ENCODE measurements around the gene MVB12B.

The MVB12B gene

GRCh38 chr9:126327714-126328185, 1.1 kb downstream of the MVB12B start:
- Histone ChIP-seq H3K4me3 (peak overlapping the region; percentile 44 to 60 (median 53)), H3K27ac (peak overlapping the region in 16 of 21 experiments; percentile 8 to 94 (median 76))

GRCh38 chr9:126328407-126328806, 1.8 kb downstream of the MVB12B start:
- Histone ChIP-seq H3K4me3 (no peak overlapping the region), H3K27ac (peak overlapping the region in 7 of 21 experiments; percentile 73 to 94 (median 87))

- H3K27ac ChIP-seq, result peak overlapping the region in 4 of 21 experiments; percentile 6 to 87 (median 64)
- H3K4me3 ChIP-seq, result no peak overlapping the region
Observed at GRCh38 chr9:126329476-126330275, 3.0 kb downstream of the MVB12B start.

- Histone ChIP-seq H3K27ac (peak overlapping the region in 2 of 21 experiments; percentile 33 to 87), H3K4me3 (no peak overlapping the region)
Observed at GRCh38 chr9:126330536-126330935, 3.9 kb downstream of the MVB12B start.

- Histone ChIP-seq H3K27ac (peak overlapping the region in 2 of 21 experiments; percentile 17 to 53), H3K4me3 (no peak overlapping the region)
Observed at GRCh38 chr9:126331964-126332748, 5.5 kb downstream of the MVB12B start.

GRCh38 chr9:126334721-126335621, 8.3 kb downstream of the MVB12B start:
- peak overlapping the region in 2 of 21 experiments; percentile 5 to 47 for H3K27ac ChIP-seq

GRCh38 chr9:126335837-126336735, 9.5 kb downstream of the MVB12B start:
- H3K27ac ChIP-seq, result peak overlapping the region in 4 of 21 experiments; percentile 5 to 36 (median 24)
- H3K4me3 ChIP-seq, result no peak overlapping the region

More at GRCh38 chr9:126334721-126335621, 8.3 kb downstream of the MVB12B start:
- H3K4me3 ChIP-seq, result no peak overlapping the region

- H3K27ac ChIP-seq, result peak overlapping the region in 2 of 21 experiments; percentile 19 to 36
Observed at GRCh38 chr9:126336736-126337325, 10.2 kb downstream of the MVB12B start.

GRCh38 chr9:126337729-126338372, 11.2 kb downstream of the MVB12B start:
- H3K27ac ChIP-seq, result no peak overlapping the region
- H3K4me3 ChIP-seq, result no peak overlapping the region

More at GRCh38 chr9:126336736-126337325, 10.2 kb downstream of the MVB12B start:
- no peak overlapping the region for H3K4me3 ChIP-seq

GRCh38 chr9:126338945-126339344, 12.3 kb downstream of the MVB12B start:
- Histone ChIP-seq H3K27ac (no peak overlapping the region), H3K4me3 (no peak overlapping the region)

- no peak overlapping the region for H3K27ac ChIP-seq
Observed at GRCh38 chr9:126341426-126341825, 14.8 kb downstream of the MVB12B start.

GRCh38 chr9:126341902-126342301, 15.3 kb downstream of the MVB12B start:
- H3K27ac ChIP-seq, result no peak overlapping the region

More at GRCh38 chr9:126341426-126341825, 14.8 kb downstream of the MVB12B start:
- no peak overlapping the region for H3K4me3 ChIP-seq

GRCh38 chr9:126342621-126343031, 16.0 kb downstream of the MVB12B start:
- Histone ChIP-seq H3K27ac (no peak overlapping the region), H3K4me3 (no peak overlapping the region)

More at GRCh38 chr9:126341902-126342301, 15.3 kb downstream of the MVB12B start:
- H3K4me3 ChIP-seq, result no peak overlapping the region

- Histone ChIP-seq H3K27ac (no peak overlapping the region), H3K4me3 (no peak overlapping the region)
Observed at GRCh38 chr9:126343271-126343700, 16.7 kb downstream of the MVB12B start.

GRCh38 chr9:126346031-126346430, 19.4 kb downstream of the MVB12B start:
- H3K27ac ChIP-seq, result no peak overlapping the region
- H3K4me3 ChIP-seq, result no peak overlapping the region

- Histone ChIP-seq H3K27ac (peak overlapping the region in 15 of 21 experiments; percentile 17 to 79 (median 51)), H3K4me3 (no peak overlapping the region)
Observed at GRCh38 chr9:126347093-126347492, 20.5 kb downstream of the MVB12B start.

Measured in skin epidermis (tissue), 12 donors.